Body of pancreas (tissue), 4 donors: ENCODE data around the gene ARAP1.

Experiments used
- POLR2A ChIP-seq, 3 donors: fragments of 450-650 bp; IDR thresholded peaks; one replicate each; pipeline ENCODE4 v1.6.1; 2016; ENCODE audit warnings: antibody characterized with exemption in 3 of 3, mild to moderate bottlenecking in 2 of 3
- TF ChIP-seq, protein P1 (sequence below), 7 experiments: fragments of 450-650 bp in 4 of 7; fragments of 200-600 bp in 3 of 7; sonication (generic) in 3 of 7; IDR thresholded peaks; one replicate each; pipeline ENCODE4 v1.5.1; 2016 to 2019; ENCODE audit warnings: antibody characterized with exemption in 7 of 7

DNA sequence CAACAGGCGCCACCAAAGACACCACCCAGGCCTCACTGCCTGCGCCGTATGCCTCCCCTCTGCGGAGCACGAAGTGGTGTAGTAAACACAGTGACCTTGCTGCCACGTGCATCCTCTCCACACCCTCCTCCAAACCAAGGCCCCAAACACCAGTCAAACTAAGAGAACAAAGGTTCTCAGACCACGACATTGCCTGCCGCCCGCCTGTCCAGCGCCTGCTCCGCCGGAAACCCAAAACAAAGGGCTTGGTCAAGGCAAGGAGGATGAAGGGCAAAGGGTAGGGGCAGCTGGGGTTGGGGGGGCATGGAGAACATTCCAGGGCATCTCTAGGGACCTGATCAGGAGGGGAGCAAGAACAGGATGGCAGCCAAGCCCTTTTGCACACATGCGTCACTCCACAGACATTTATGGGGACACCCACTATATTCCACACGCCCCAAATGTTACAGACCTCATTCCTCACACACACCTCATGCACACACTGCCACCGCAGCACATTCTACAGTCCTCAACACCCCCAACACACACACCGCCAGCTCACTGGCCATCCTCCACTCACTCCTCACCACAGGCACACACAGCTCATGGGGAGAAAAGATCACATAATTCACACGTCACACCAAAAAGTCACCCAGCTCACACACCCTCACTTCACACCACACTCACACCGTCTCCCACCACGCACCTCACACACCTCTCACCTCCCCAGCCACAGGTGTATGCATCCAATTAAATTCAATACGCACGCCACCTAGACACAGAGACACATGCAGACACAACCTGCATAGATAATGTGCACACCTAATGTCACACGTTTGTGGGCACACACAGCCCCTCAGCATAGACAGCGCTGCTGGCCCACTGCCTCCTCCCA, 112.5 kb downstream of the ARAP1 start:
- TF ChIP-seq POLR2A (IDR thresholded peaks at IDR 0.05) = peak in 2 of 3 donors; percentile 39 to 42
- TF ChIP-seq, protein P1, sequence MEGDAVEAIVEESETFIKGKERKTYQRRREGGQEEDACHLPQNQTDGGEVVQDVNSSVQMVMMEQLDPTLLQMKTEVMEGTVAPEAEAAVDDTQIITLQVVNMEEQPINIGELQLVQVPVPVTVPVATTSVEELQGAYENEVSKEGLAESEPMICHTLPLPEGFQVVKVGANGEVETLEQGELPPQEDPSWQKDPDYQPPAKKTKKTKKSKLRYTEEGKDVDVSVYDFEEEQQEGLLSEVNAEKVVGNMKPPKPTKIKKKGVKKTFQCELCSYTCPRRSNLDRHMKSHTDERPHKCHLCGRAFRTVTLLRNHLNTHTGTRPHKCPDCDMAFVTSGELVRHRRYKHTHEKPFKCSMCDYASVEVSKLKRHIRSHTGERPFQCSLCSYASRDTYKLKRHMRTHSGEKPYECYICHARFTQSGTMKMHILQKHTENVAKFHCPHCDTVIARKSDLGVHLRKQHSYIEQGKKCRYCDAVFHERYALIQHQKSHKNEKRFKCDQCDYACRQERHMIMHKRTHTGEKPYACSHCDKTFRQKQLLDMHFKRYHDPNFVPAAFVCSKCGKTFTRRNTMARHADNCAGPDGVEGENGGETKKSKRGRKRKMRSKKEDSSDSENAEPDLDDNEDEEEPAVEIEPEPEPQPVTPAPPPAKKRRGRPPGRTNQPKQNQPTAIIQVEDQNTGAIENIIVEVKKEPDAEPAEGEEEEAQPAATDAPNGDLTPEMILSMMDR (IDR thresholded peaks at IDR 0.05) = no peak
